Keratinocyte (primary cell): Measurements from ENCODE around the gene ATXN7. TPM values are rescaled to one million over a fixed set of nuclear protein-coding genes. Genes with fewer than 3 reads are reported as not detected.

ENCODE experiments used
- DNase-seq: peaks from one replicate; pipeline ENCODE4 v3.0.0-alpha.2; 2011; ENCODE audit warnings: low read depth, missing footprints, low spot score
- FAIRE-seq: peaks from 2 replicates; lab custom pipeline; 2011; peaks lifted over from hg19 to GRCh38; lab: Jason Lieb, UNC
- H2AFZ ChIP-seq: 2 replicates; pipeline ENCODE4 v1.6.0; 2012; ENCODE audit warnings: low read length, control low read depth, inconsistent platforms; ENCODE audit not compliant: control insufficient read depth
- H3K27ac ChIP-seq: 2 replicates; pipeline ENCODE4 v1.5.1; 2011; ENCODE audit warnings: low read length; ENCODE audit not compliant: control insufficient read depth, insufficient read depth
- H3K27me3 ChIP-seq: 3 replicates; pipeline ENCODE4 v1.6.0; 2011; ENCODE audit warnings: low read length; ENCODE audit not compliant: control insufficient read depth, insufficient read depth; ENCODE audit errors: extremely low read depth
- H3K36me3 ChIP-seq, 2 experiments: 2 replicates in 1 of 2; 3 replicates in 1 of 2; pipeline ENCODE4 v1.5.1; 2011; ENCODE audit warnings: low read length in 2 of 2, mild to moderate bottlenecking in 1 of 2; ENCODE audit not compliant: control insufficient read depth in 2 of 2, insufficient read depth in 2 of 2; ENCODE audit errors: extremely low read depth in 1 of 2
- H3K4me1 ChIP-seq: 3 replicates; pipeline ENCODE4 v1.5.1; 2011; ENCODE audit warnings: low read length; ENCODE audit not compliant: control insufficient read depth, insufficient read depth; ENCODE audit errors: extremely low read depth
- H3K4me2 ChIP-seq: 3 replicates; pipeline ENCODE4 v1.6.0; 2011; ENCODE audit warnings: low read depth, low read length; ENCODE audit not compliant: control insufficient read depth, insufficient read depth; ENCODE audit errors: extremely low read depth
- H3K4me3 ChIP-seq, 3 experiments: fragments of 200-600 bp in 1 of 3; sonication (generic) in 1 of 3; 2 replicates in 2 of 3; 3 replicates in 1 of 3; pipeline ENCODE4 v1.5.1; 2011 to 2016; ENCODE audit warnings: low read length in 3 of 3, mild to moderate bottlenecking in 3 of 3, control low read depth in 2 of 3, inconsistent platforms in 1 of 3, low read depth in 1 of 3, mixed read lengths in 1 of 3, mixed run types in 1 of 3, moderate library complexity in 1 of 3; ENCODE audit not compliant: control insufficient read depth in 2 of 3, insufficient read depth in 2 of 3; ENCODE audit errors: extremely low read depth in 1 of 3
- H3K79me2 ChIP-seq: 2 replicates; pipeline ENCODE4 v1.6.0; 2012; ENCODE audit warnings: low read length; ENCODE audit not compliant: control insufficient read depth, insufficient read depth
- H3K9ac ChIP-seq: 3 replicates; pipeline ENCODE4 v1.6.0; 2011; ENCODE audit warnings: low read length; ENCODE audit not compliant: control insufficient read depth, insufficient read depth; ENCODE audit errors: extremely low read depth
- H3K9me1 ChIP-seq: 3 replicates; pipeline ENCODE4 v1.6.0; 2011; ENCODE audit warnings: low read length; ENCODE audit not compliant: control insufficient read depth, insufficient read depth; ENCODE audit errors: extremely low read depth
- H3K9me3 ChIP-seq: 2 replicates; pipeline ENCODE4 v1.5.1; 2012; ENCODE audit warnings: low read depth, low read length; ENCODE audit not compliant: control insufficient read depth
- H4K20me1 ChIP-seq: 3 replicates; pipeline ENCODE4 v1.6.0; 2011; ENCODE audit warnings: low read length; ENCODE audit not compliant: control insufficient read depth, insufficient read depth; ENCODE audit errors: extremely low read depth
- EZH2 ChIP-seq: IDR thresholded peaks from one replicate; pipeline ENCODE4 v1.6.1; 2012; ENCODE audit warnings: inconsistent platforms, mild to moderate bottlenecking, low read length, moderate library complexity
- dilution Hi-C: fragments of 300-500 bp; cut with MboI; formaldehyde crosslinking; loops from one replicate; pipeline ENCODE4 v1.7.0; 2020; ENCODE audit warnings: low sequenced_read_pairs; ENCODE audit not compliant: extremely low pct_ligation_motif_present
- polyA plus RNA-seq, 5 experiments: library from polyadenylated mRNA; depleted of rRNA in 3 of 5; stranded (reverse) in 3 of 5; stranded (forward) in 1 of 5; unstranded in 1 of 5; fragments of >200 nt; gene quantifications; 1 replicate in 1 of 5; 2 replicates in 3 of 5; 3 replicates in 1 of 5; pipeline versions ENCODE4 v1.2.1 to v1.2.3, GENCODE V29; 2011 to 2012; ENCODE audit warnings: missing spikeins in 2 of 5, low read depth in 1 of 5, low replicate concordance in 1 of 5
- TF ChIP-seq, protein P1 (sequence below), 3 experiments: IDR thresholded peaks in 1 of 3; conservative IDR thresholded peaks in 1 of 3; optimal IDR thresholded peaks in 1 of 3; 2 replicates in 2 of 3; 3 replicates in 1 of 3; pipeline versions ENCODE3 to v1.5.1; 2011; ENCODE audit warnings: low read length in 3 of 3, mild to moderate bottlenecking in 3 of 3, moderate library complexity in 2 of 3, control low read depth in 1 of 3, inconsistent platforms in 1 of 3; ENCODE audit not compliant: insufficient read depth in 2 of 3; ENCODE audit errors: extremely low read depth in 1 of 3

The ATXN7 gene
- polyA plus RNA-seq, 1 donor (not counting 4 experiments of a cell fraction or from before 2014, with no cell fraction given) = 8.8 TPM

DNA sequence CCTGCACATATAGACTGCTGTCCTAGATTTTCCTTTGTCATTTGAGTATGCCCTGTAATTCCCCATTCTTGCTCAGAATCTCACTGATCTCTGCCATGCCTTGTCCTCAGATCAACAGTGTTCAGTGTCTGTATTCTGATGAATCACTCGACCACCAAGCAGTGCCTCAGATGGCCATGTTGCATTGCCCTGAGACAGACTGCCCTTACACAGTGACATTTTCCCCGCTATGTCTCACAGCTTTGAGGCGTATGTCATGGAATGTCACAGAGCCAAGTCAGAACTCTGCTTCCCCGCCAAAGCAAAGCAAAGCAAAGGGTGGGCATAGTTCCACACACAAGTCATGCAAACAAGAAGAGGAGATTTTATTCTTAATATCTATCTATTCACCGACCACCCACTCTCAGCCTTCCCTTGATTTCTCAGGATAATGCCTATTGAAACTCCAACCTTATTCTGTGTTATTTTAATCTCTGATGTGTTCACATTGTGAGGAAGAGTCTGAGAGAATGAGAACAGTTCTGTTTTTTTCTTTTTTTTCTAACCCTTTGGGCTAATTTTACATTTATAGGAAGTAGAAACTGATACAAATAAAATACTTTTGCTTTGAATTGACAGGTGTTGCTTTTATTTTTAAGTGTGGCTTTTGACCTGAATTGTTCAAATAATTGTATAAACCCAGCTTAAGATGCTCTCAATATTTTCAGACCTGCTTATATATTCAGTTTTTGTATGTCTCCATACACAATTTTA is 176.5 kb downstream of the ATXN7 start:
- FAIRE-seq = no peak
- no peak overlapping the region for H2AFZ ChIP-seq
- no peaks in the 10 kb centered on the region for H3K36me3 ChIP-seq
- TF ChIP-seq, protein P1, sequence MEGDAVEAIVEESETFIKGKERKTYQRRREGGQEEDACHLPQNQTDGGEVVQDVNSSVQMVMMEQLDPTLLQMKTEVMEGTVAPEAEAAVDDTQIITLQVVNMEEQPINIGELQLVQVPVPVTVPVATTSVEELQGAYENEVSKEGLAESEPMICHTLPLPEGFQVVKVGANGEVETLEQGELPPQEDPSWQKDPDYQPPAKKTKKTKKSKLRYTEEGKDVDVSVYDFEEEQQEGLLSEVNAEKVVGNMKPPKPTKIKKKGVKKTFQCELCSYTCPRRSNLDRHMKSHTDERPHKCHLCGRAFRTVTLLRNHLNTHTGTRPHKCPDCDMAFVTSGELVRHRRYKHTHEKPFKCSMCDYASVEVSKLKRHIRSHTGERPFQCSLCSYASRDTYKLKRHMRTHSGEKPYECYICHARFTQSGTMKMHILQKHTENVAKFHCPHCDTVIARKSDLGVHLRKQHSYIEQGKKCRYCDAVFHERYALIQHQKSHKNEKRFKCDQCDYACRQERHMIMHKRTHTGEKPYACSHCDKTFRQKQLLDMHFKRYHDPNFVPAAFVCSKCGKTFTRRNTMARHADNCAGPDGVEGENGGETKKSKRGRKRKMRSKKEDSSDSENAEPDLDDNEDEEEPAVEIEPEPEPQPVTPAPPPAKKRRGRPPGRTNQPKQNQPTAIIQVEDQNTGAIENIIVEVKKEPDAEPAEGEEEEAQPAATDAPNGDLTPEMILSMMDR (optimal IDR thresholded peaks at IDR 0.05 in 1 of 3, IDR thresholded peaks at IDR 0.05 in 1 of 3, conservative IDR thresholded peaks at IDR 0.05 in 1 of 3; ENCODE audit: extremely low read depth in 1 of 3, insufficient read depth in 2 of 3, low read length in 3 of 3) = no peak
- H3K9ac ChIP-seq = no peak overlapping the region
- H3K4me2 ChIP-seq = no peak overlapping the region
- no peaks in the 10 kb centered on the region for H3K4me1 ChIP-seq
- no peak overlapping the region for H3K4me3 ChIP-seq
- dilution Hi-C loops = no loop called here
- no peak overlapping the region for H3K27ac ChIP-seq
- peaks cover 4% of the 10 kb centered on the region for H3K27me3 ChIP-seq
- no peaks in the 10 kb centered on the region for H3K79me2 ChIP-seq
- no peaks in the 10 kb centered on the region for H4K20me1 ChIP-seq
- no peaks in the 10 kb centered on the region for H3K9me1 ChIP-seq
- no peaks in the 10 kb centered on the region for H3K9me3 ChIP-seq
- no peak for DNase-seq

DNA sequence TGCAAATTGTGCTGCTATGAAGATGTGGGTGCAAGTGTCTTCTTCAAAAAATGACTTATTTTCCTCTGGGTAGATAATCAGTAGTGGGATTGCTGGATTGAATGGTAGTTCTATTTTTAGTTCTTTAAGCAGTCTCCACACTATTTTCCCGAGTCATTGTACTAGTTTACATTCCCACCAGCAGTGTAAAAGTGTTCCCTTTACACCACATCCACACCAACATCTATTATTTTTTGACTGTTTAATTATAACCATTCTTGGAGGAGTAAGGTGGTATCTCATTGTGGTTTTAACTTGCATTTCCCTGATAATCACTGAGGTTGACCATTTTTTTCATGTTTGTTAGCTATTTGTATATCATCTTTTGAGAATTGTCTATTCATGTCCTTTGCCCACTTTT is 179.3 kb downstream of the ATXN7 start:
- H3K9ac ChIP-seq = no peak overlapping the region
- FAIRE-seq = no peak
- H4K20me1 ChIP-seq = no peaks in the 10 kb centered on the region
- dilution Hi-C loops = no loop called here
- H3K79me2 ChIP-seq = no peaks in the 10 kb centered on the region
- TF ChIP-seq, protein P1 (optimal IDR thresholded peaks at IDR 0.05 in 1 of 3, IDR thresholded peaks at IDR 0.05 in 1 of 3, conservative IDR thresholded peaks at IDR 0.05 in 1 of 3; ENCODE audit: extremely low read depth in 1 of 3, insufficient read depth in 2 of 3, low read length in 3 of 3) = no peak
- no peak for TF ChIP-seq EZH2
- no peak overlapping the region for H3K4me3 ChIP-seq
- H3K27ac ChIP-seq = no peak overlapping the region
- no peaks in the 10 kb centered on the region for H3K9me1 ChIP-seq
- H3K36me3 ChIP-seq = no peaks in the 10 kb centered on the region
- no peak for DNase-seq
- peaks cover 4% of the 10 kb centered on the region for H3K27me3 ChIP-seq
- no peaks in the 10 kb centered on the region for H3K4me1 ChIP-seq
- H3K9me3 ChIP-seq = no peaks in the 10 kb centered on the region
- H3K4me2 ChIP-seq = no peak overlapping the region
- H2AFZ ChIP-seq = no peak overlapping the region
